Measurements from ENCODE around the gene CTNNA3. TPM values are rescaled to one million over a fixed set of nuclear protein-coding genes. Genes with fewer than 3 reads are reported as not detected.

CTNNA3 gene
- total and polyA plus RNA-seq, 3 donors from 2014 or later: 17.8 to 19.4 (median 18.3) TPM

DNA sequence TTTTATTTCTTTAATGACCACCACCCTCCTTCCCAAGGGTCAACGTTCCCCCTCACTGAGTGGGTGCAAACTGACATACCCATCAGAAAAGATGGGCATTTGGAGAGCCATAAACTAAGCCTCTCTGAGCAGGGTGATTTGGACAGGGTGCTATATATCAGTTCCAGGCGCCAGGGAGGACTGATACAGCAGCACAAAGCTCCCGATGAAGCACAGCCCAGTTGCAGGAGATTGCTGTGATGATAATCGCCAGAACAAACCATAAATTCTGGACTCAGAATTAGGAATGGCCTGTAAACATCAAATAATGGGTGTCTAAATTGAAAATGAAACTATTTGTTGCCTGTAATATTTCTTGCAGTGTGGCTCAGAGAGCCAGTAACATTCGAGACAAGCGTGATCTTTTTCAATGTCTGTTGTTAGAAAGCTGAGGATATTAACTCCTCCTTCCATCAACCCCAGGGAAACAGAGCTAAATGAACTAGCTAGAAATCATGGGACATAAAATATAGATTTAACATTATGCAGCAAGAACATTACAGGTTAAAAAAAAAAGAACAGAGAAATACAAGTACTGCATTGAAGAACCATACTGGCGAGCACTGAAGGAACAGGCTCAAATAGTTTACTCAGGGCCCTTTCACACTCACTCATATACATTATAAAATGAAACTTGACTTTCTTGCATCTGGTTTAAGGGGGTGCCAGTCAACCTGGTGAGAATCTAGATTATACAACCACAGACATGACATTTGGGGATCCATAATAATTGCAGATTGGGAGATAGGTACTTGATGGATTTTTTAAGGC, 907.6 kb downstream of the CTNNA3 start:
- Histone ChIP-seq H3K36me3 (ENCODE audit: low read depth, missing control alignments) (no peaks in the 10 kb centered on the region), H3K27me3 (no peaks in the 10 kb centered on the region), H3K4me3 (no peak overlapping the region), H3K27ac (no peak overlapping the region), H3K4me1 (no peaks in the 10 kb centered on the region), H3K9me3 (no peaks in the 10 kb centered on the region)
- TF ChIP-seq, protein P1, sequence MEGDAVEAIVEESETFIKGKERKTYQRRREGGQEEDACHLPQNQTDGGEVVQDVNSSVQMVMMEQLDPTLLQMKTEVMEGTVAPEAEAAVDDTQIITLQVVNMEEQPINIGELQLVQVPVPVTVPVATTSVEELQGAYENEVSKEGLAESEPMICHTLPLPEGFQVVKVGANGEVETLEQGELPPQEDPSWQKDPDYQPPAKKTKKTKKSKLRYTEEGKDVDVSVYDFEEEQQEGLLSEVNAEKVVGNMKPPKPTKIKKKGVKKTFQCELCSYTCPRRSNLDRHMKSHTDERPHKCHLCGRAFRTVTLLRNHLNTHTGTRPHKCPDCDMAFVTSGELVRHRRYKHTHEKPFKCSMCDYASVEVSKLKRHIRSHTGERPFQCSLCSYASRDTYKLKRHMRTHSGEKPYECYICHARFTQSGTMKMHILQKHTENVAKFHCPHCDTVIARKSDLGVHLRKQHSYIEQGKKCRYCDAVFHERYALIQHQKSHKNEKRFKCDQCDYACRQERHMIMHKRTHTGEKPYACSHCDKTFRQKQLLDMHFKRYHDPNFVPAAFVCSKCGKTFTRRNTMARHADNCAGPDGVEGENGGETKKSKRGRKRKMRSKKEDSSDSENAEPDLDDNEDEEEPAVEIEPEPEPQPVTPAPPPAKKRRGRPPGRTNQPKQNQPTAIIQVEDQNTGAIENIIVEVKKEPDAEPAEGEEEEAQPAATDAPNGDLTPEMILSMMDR (IDR thresholded peaks at IDR 0.05): no peak
- no peak for TF ChIP-seq POLR2A (IDR thresholded peaks at IDR 0.05)
- 40 to 46% methylated on average over 7 of the region's 7 CpGs for whole genome bisulfite sequencing, 2 donors
- no peak for DNase-seq
- intact Hi-C loops (cut with DNase I; ENCODE audit: low total_unique reads): no loop called here

DNA sequence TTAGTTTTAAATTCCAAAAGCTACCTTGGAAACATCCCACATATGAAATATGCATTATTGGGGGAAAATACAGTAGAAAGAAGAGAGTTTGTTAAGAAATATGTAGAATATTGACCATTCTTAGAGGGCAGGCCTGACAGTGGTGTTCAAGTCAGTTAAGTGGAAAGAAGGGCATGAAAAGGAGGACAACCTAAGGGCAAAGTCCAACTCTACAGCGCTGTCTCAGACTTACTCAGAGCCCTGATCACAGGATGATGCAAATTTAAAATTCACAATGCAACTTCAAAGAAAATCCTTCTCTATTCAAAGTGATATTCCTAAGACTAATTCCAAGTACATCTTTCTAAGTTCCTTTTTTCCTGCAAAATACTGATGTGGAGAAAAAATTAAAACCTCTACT, 909.3 kb downstream of the CTNNA3 start:
- TF ChIP-seq, protein P1 (IDR thresholded peaks at IDR 0.05): no peak
- TF ChIP-seq POLR2A (IDR thresholded peaks at IDR 0.05): no peak
- H3K27me3 ChIP-seq: no peaks in the 10 kb centered on the region
- no peak overlapping the region for H3K4me3 ChIP-seq
- H3K27ac ChIP-seq: no peak overlapping the region
- no peaks in the 10 kb centered on the region for H3K4me1 ChIP-seq
- H3K36me3 ChIP-seq (ENCODE audit: low read depth, missing control alignments): no peaks in the 10 kb centered on the region
- 75 to 92% methylated on average over 1 of the region's 1 CpG for WGBS, 2 donors
- DNase-seq: no peak
- no peaks in the 10 kb centered on the region for H3K9me3 ChIP-seq
- intact Hi-C loops (cut with DNase I; ENCODE audit: low total_unique reads): no loop called here

DNA sequence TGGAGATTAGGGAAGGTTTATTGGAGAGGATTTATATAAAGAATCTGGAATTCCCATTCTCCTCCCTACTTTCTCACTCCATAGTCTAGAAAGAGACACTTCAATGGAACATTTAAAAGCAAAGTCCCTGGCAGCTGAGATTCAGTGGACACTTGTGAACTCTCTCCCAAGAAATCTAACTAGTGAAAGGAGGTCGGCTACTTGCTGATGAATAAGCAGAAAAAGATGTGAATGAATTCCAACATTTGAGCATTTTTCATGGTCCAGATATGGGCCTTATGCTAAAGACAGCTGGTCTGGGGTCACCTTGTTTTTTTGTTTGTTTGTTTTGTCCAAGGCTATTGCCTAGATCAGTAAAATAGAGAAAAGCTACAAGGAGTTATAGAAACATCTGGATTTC, 911.2 kb downstream of the CTNNA3 start:
- no peak for DNase-seq
- Histone ChIP-seq H3K36me3 (ENCODE audit: low read depth, missing control alignments) (no peaks in the 10 kb centered on the region), H3K27ac (no peak overlapping the region), H3K27me3 (no peaks in the 10 kb centered on the region), H3K9me3 (no peaks in the 10 kb centered on the region), H3K4me3 (no peak overlapping the region), H3K4me1 (no peaks in the 10 kb centered on the region)
- TF ChIP-seq, protein P1 (IDR thresholded peaks at IDR 0.05): no peak
- no peak for TF ChIP-seq POLR2A (IDR thresholded peaks at IDR 0.05)
- intact Hi-C loops (cut with DNase I; ENCODE audit: low total_unique reads): no loop called here
- 51 to 59% methylated on average over 1 of the region's 1 CpG for WGBS, 2 donors

DNA sequence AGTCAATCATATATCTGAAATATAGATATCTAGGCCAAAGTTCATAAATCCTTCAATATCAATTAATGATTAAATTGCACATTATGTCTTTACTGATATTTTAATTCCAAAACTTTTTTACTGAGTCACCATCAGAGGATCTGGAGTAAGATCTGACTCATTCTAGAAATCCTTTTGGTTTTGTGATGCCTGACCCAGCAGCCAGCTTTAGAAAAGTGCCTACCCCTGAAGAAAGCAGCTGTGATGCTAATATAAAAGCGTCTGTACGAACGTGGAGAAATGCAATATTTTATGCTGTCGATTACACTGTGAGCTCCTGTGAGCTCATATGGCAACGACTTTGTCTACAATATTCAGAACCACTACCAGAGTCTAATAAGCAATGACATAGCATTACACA, 912.7 kb downstream of the CTNNA3 start:
- TF ChIP-seq, protein P1 (IDR thresholded peaks at IDR 0.05): no peak
- no peak for TF ChIP-seq POLR2A (IDR thresholded peaks at IDR 0.05)
- Histone ChIP-seq H3K27ac (no peak overlapping the region), H3K9me3 (no peaks in the 10 kb centered on the region), H3K4me3 (no peak overlapping the region), H3K4me1 (no peaks in the 10 kb centered on the region), H3K36me3 (ENCODE audit: low read depth, missing control alignments) (no peaks in the 10 kb centered on the region), H3K27me3 (no peaks in the 10 kb centered on the region)
- 94 to 95% methylated on average over 5 of the region's 5 CpGs for WGBS, 2 donors
- no peak for DNase-seq
- intact Hi-C loops (cut with DNase I; ENCODE audit: low total_unique reads): no loop called here

DNA sequence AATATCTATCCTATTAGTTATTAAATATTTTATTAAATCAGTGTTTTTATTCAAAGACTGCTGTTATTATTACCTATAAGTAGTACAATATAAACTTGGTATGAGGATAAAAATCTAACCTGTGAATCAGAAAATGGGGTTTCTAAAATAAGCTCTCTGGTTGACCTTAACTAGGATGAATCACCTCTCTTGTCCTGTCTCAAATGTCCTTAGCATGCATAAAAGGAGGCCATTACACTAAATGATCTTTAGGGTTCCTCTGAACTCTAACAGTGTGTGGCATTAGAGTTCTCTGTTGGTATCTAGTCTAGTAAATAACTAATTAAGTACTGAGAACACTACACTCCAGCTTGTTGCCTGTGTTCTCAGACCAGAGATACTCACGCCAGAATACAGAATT, 913.2 kb downstream of the CTNNA3 start:
- H3K27me3 ChIP-seq: no peaks in the 10 kb centered on the region
- DNase-seq: no peak
- no peak overlapping the region for H3K27ac ChIP-seq
- H3K4me1 ChIP-seq: no peaks in the 10 kb centered on the region
- no peak overlapping the region for H3K4me3 ChIP-seq
- 95 to 96% methylated on average over 1 of the region's 1 CpG for WGBS, 2 donors
- no peaks in the 10 kb centered on the region for H3K36me3 ChIP-seq (ENCODE audit: low read depth, missing control alignments)
- H3K9me3 ChIP-seq: no peaks in the 10 kb centered on the region
- intact Hi-C loops (cut with DNase I; ENCODE audit: low total_unique reads): no loop called here
- TF ChIP-seq, protein P1 (IDR thresholded peaks at IDR 0.05): no peak
- TF ChIP-seq POLR2A (IDR thresholded peaks at IDR 0.05): no peak

Measured in testis (tissue), 3 donors.